H9 (cell line): ENCODE data around the gene GTF3C5. TPM values are rescaled to one million over a fixed set of nuclear protein-coding genes. Genes with fewer than 3 reads are reported as not detected.

ENCODE experiments used
- DNase-seq: peaks from one replicate; pipeline ENCODE4 v3.0.0-alpha.2; 2017
- H2AFZ ChIP-seq: one replicate; pipeline ENCODE4 v1.6.1; 2013; ENCODE audit warnings: mild to moderate bottlenecking, low read length, control low read depth, moderate library complexity
- H2AK5ac ChIP-seq: 2 replicates; pipeline ENCODE4 v1.6.1; 2013; ENCODE audit warnings: low read length, control low read depth, mixed read lengths; ENCODE audit not compliant: insufficient read length
- H2BK120ac ChIP-seq: one replicate; pipeline ENCODE4 v1.6.1; 2013; ENCODE audit warnings: low read depth, mild to moderate bottlenecking, low read length, control low read depth, inconsistent platforms; ENCODE audit not compliant: poor library complexity, severe bottlenecking
- H2BK12ac ChIP-seq: 2 replicates; pipeline ENCODE4 v1.6.1; 2013; ENCODE audit warnings: low read length, control low read depth, mixed read lengths, low read depth; ENCODE audit not compliant: insufficient read length
- H2BK15ac ChIP-seq: 2 replicates; pipeline ENCODE4 v1.6.1; 2013; ENCODE audit warnings: low read depth, low read length, control low read depth
- H2BK20ac ChIP-seq: one replicate; pipeline ENCODE4 v1.6.1; 2013; ENCODE audit warnings: low read depth, mild to moderate bottlenecking, low read length, control low read depth, inconsistent platforms; ENCODE audit not compliant: poor library complexity, severe bottlenecking
- H2BK5ac ChIP-seq: 2 replicates; pipeline ENCODE4 v1.6.1; 2013; ENCODE audit warnings: low read length, control low read depth, mixed read lengths; ENCODE audit not compliant: insufficient read length
- H3K14ac ChIP-seq: 2 replicates; pipeline ENCODE4 v1.6.1; 2013; ENCODE audit warnings: low read length, control low read depth; ENCODE audit not compliant: insufficient read depth
- H3K18ac ChIP-seq: 2 replicates; pipeline ENCODE4 v1.6.1; 2013; ENCODE audit warnings: low read depth, mild to moderate bottlenecking, mixed read lengths, low read length, control low read depth; ENCODE audit not compliant: insufficient read length
- H3K23ac ChIP-seq: 2 replicates; pipeline ENCODE4 v1.6.1; 2013; ENCODE audit warnings: low read length, control low read depth, mixed read lengths, low read depth; ENCODE audit not compliant: insufficient read length
- H3K23me2 ChIP-seq: 2 replicates; pipeline ENCODE4 v1.6.1; 2013; ENCODE audit warnings: low read depth, mild to moderate bottlenecking, mixed read lengths, low read length, control low read depth; ENCODE audit not compliant: insufficient read length, poor library complexity, severe bottlenecking
- H3K27ac ChIP-seq: 2 replicates; pipeline ENCODE4 v1.5.1; 2013; ENCODE audit warnings: low read length, control low read depth, mixed read lengths, low read depth; ENCODE audit not compliant: insufficient read length
- H3K27me3 ChIP-seq: 2 replicates; pipeline ENCODE4 v1.6.1; 2013; ENCODE audit warnings: low read length, control low read depth, inconsistent platforms; ENCODE audit not compliant: insufficient read depth
- H3K4ac ChIP-seq: 2 replicates; pipeline ENCODE4 v1.6.1; 2013; ENCODE audit warnings: low read depth, mild to moderate bottlenecking, control low read depth, inconsistent platforms, low read length, moderate library complexity
- H3K4me1 ChIP-seq: 2 replicates; pipeline ENCODE4 v1.6.1; 2013; ENCODE audit warnings: low read length, control low read depth, inconsistent platforms; ENCODE audit not compliant: insufficient read depth
- H3K4me2 ChIP-seq: 2 replicates; pipeline ENCODE4 v1.6.1; 2013; ENCODE audit warnings: low read length, control low read depth, mixed read lengths; ENCODE audit not compliant: insufficient read length, insufficient read depth
- H3K56ac ChIP-seq: 2 replicates; pipeline ENCODE4 v1.6.1; 2013; ENCODE audit warnings: low read depth, mild to moderate bottlenecking, mixed read lengths, low read length, control low read depth; ENCODE audit not compliant: insufficient read length
- H3K79me1 ChIP-seq: 2 replicates; pipeline ENCODE4 v1.6.1; 2013; ENCODE audit warnings: low read depth, mild to moderate bottlenecking, moderate library complexity, low read length, control low read depth, inconsistent platforms; ENCODE audit not compliant: insufficient read depth, poor library complexity, severe bottlenecking
- H3K79me2 ChIP-seq: 2 replicates; pipeline ENCODE4 v1.6.1; 2013; ENCODE audit warnings: low read length, control low read depth, inconsistent platforms; ENCODE audit not compliant: insufficient read depth
- H3K9ac ChIP-seq: 2 replicates; pipeline ENCODE4 v1.6.1; 2013; ENCODE audit warnings: low read length, control low read depth, mixed read lengths; ENCODE audit not compliant: insufficient read length; ENCODE audit errors: extremely low read depth
- H3K9me3 ChIP-seq: one replicate; pipeline ENCODE4 v1.6.1; 2013; ENCODE audit warnings: low read depth, low read length, inconsistent platforms; ENCODE audit not compliant: control insufficient read depth
- H3T11ph ChIP-seq: one replicate; pipeline ENCODE4 v1.6.1; 2013; ENCODE audit warnings: mild to moderate bottlenecking, low read length, control low read depth, inconsistent platforms
- H4K20me1 ChIP-seq: one replicate; pipeline ENCODE4 v1.6.1; 2013; ENCODE audit not compliant: control insufficient read depth, insufficient read length, insufficient read depth
- H4K5ac ChIP-seq: 2 replicates; pipeline ENCODE4 v1.6.1; 2013; ENCODE audit warnings: low read depth, mild to moderate bottlenecking, mixed read lengths, low read length, control low read depth; ENCODE audit not compliant: insufficient read length
- H4K8ac ChIP-seq: replicated peaks from 2 replicates; pipeline ENCODE4 v1.6.1; 2013; ENCODE audit warnings: low read length, control low read depth, mixed read lengths, low read depth; ENCODE audit not compliant: insufficient read length
- H4K91ac ChIP-seq: 2 replicates; pipeline ENCODE4 v1.6.1; 2013; ENCODE audit warnings: low read depth, mild to moderate bottlenecking, moderate library complexity, mixed read lengths, low read length, control low read depth; ENCODE audit not compliant: insufficient read length
- H3K27ac Mint-ChIP-seq, 3 experiments: 2 replicates in 2 of 3; 3 replicates in 1 of 3; pipeline ENCODE4 v1.8.0; 2020 to 2021; ENCODE audit warnings: mixed read lengths in 3 of 3, mild to moderate bottlenecking in 1 of 3, moderate library complexity in 1 of 3
- H3K27me3 Mint-ChIP-seq: 2 replicates; pipeline ENCODE4 v1.8.0; 2021; ENCODE audit warnings: low read depth, mild to moderate bottlenecking, moderate library complexity, mixed read lengths
- H3K36me3 Mint-ChIP-seq, 3 experiments: 2 replicates in 2 of 3; 3 replicates in 1 of 3; pipeline ENCODE4 v1.8.0; 2020 to 2021; ENCODE audit warnings: low read depth in 3 of 3, mixed read lengths in 3 of 3; ENCODE audit not compliant: insufficient read depth in 1 of 3
- H3K4me1 Mint-ChIP-seq, 2 experiments: 2 replicates each; pipeline ENCODE4 v1.8.0; 2020; ENCODE audit warnings: mixed read lengths in 2 of 2
- H3K4me3 Mint-ChIP-seq, 2 experiments: 2 replicates in 1 of 2; 3 replicates in 1 of 2; pipeline ENCODE4 v1.8.0; 2020 to 2021; ENCODE audit warnings: mild to moderate bottlenecking in 2 of 2, mixed read lengths in 2 of 2, moderate library complexity in 1 of 2
- H3K9me3 Mint-ChIP-seq, 2 experiments: 2 replicates in 1 of 2; 3 replicates in 1 of 2; pipeline ENCODE4 v1.8.0; 2020; ENCODE audit warnings: mild to moderate bottlenecking in 2 of 2, mixed read lengths in 2 of 2, moderate library complexity in 1 of 2
- CTCF ChIP-seq: fragments of 200-600 bp; sonication (generic); conservative IDR thresholded peaks from 3 replicates; pipeline ENCODE4 v1.8.0; 2021; ENCODE audit warnings: antibody characterized with exemption, mild to moderate bottlenecking
- WGBS: extraction: QIAGEN DNeasy Blood & Tissue Kit; methylation state at CpG from one replicate; pipeline ENCODE4 v1.1.7; 2013; ENCODE audit warnings: missing lambda C conversion rate, low lambda C conversion rate, mixed read lengths; ENCODE audit not compliant: insufficient read length; ENCODE audit errors: extremely low coverage; 5-methylcytosine and 5-hydroxymethylcytosine counted together
- total RNA-seq: library from RNA; stranded (reverse); gene quantifications from 2 replicates; pipeline ENCODE4 v1.2.1, GENCODE V29; 2021

GTF3C5 gene
- total RNA-seq, 1 experiment from 2014 or later, result 88.9 TPM

GRCh38 chr9:133057553-133057952 lies 26.8 kb downstream of the GTF3C5 start:
- Mint-ChIP-seq H3K4me1 (peaks cover 27 to 28% of the 10 kb centered on the region in 2 experiments), H3K27me3 (no peaks in the 10 kb centered on the region), H3K4me3 (no peak overlapping the region), H3K27ac (peak overlapping the region in 1 of 3 experiments; percentile 80; a peak in 1 of 7 replicates), H3K9me3 (no peaks in the 10 kb centered on the region; a peak in 1 of 5 replicates), H3K36me3 (peaks cover 27 to 51% (median 45%) of the 10 kb centered on the region in 3 experiments; a peak in 6 of 7 replicates)
- Histone ChIP-seq H2AK5ac (no peak overlapping the region), H3K27ac (no peak overlapping the region), H3K23ac (no peak overlapping the region), H3K79me1 (no peaks in the 10 kb centered on the region), H3K27me3 (no peaks in the 10 kb centered on the region), H3K18ac (no peak overlapping the region), H3K56ac (no peak overlapping the region), H4K5ac (no peak overlapping the region), H2BK120ac (no peak overlapping the region), H3K79me2 (no peaks in the 10 kb centered on the region), H3K23me2 (no peaks in the 10 kb centered on the region), H4K8ac (no peak overlapping the region), H3K14ac (no peak overlapping the region), H4K91ac (no peak overlapping the region), H3K4me2 (no peak overlapping the region), H2BK12ac (no peak overlapping the region), H3K9me3 (no peaks in the 10 kb centered on the region), H4K20me1 (peaks cover 3% of the 10 kb centered on the region), H2BK5ac (no peak overlapping the region), H2AFZ (no peak overlapping the region), H3K9ac (no peak overlapping the region), H3K4ac (no peak overlapping the region), H2BK20ac (no peak overlapping the region), H3T11ph (no peak overlapping the region), H3K4me1 (peaks cover 2% of the 10 kb centered on the region; the same call in 1 of the 2 replicates), H2BK15ac (no peak overlapping the region)
- DNase-seq, result no peak
- no CpG with 5 or more reads among the region's 12 CpGs for WGBS
- TF ChIP-seq CTCF, result no peak
